Gastroesophageal sphincter (tissue), 4 donors: ENCODE results near the gene PLA2G2E. TPM values are rescaled to one million over a fixed set of nuclear protein-coding genes. Genes with fewer than 3 reads are reported as not detected.

Experiments
- ATAC-seq: fragments of 150-250 bp; one replicate; pipeline ENCODE4 v1.9.1; 2016; ENCODE audit warnings: mild to moderate bottlenecking, moderate library complexity
- H3K27ac ChIP-seq, 4 donors: fragments of 200-600 bp; sonication (generic) in 3 of 4; 1 replicate in 3 of 4; 2 replicates in 1 of 4; pipeline ENCODE4 v1.5.1; 2016 to 2019
- H3K27me3 ChIP-seq: fragments of 200-600 bp; sonication (generic); one replicate; pipeline ENCODE4 v1.5.1; 2019
- H3K36me3 ChIP-seq, 2 donors: fragments of 200-600 bp; sonication (generic); one replicate each; pipeline ENCODE4 v1.5.1; 2019; ENCODE audit warnings: control low read depth in 1 of 2
- H3K4me1 ChIP-seq, 3 donors: fragments of 200-600 bp; sonication (generic); 1 replicate in 2 of 3; 2 replicates in 1 of 3; pipeline ENCODE4 v1.5.1; 2016 to 2019; ENCODE audit warnings: control low read depth in 2 of 3
- H3K4me3 ChIP-seq, 2 donors: fragments of 200-600 bp; sonication (generic); one replicate each; pipeline ENCODE4 v1.5.1; 2019; ENCODE audit warnings: mild to moderate bottlenecking in 1 of 2, moderate library complexity in 1 of 2
- H3K9me3 ChIP-seq, 3 donors: fragments of 200-600 bp; sonication (generic); one replicate each; pipeline ENCODE4 v1.5.1; 2017 to 2019; ENCODE audit warnings: control low read depth in 2 of 3
- EP300 ChIP-seq: sonication (generic); formaldehyde crosslinking; IDR thresholded peaks from one replicate; pipeline ENCODE4 v1.6.1; 2017; ENCODE audit warnings: antibody characterized with exemption, mild to moderate bottlenecking
- POLR2A ChIP-seq, 2 donors: fragments of 450-650 bp; IDR thresholded peaks; one replicate each; pipeline ENCODE4 v1.6.1; 2017; ENCODE audit warnings: antibody characterized with exemption in 2 of 2, mild to moderate bottlenecking in 2 of 2, moderate library complexity in 1 of 2
- POLR2AphosphoS5 ChIP-seq: sonication (generic); formaldehyde crosslinking; IDR thresholded peaks from one replicate; pipeline ENCODE4 v1.6.1; 2017; ENCODE audit warnings: antibody characterized with exemption
- WGBS, 2 donors: methylation state at CpG; one replicate each; pipeline ENCODE4 v1.1.5; 2018; ENCODE audit warnings: low coverage in 1 of 2; 5-methylcytosine and 5-hydroxymethylcytosine counted together
- total RNA-seq, 4 donors: library from RNA; depleted of rRNA; stranded (reverse); fragments of >200 nt; gene quantifications; one replicate each; pipeline ENCODE4 v1.1.0, GENCODE V29; 2016
- TF ChIP-seq, protein P1 (sequence below), 4 experiments: fragments of 200-600 bp in 2 of 4; fragments of 450-650 bp in 2 of 4; sonication (generic) in 1 of 4; IDR thresholded peaks; one replicate each; pipeline ENCODE4 v1.5.1; 2017 to 2019; ENCODE audit warnings: antibody characterized with exemption in 4 of 4, mild to moderate bottlenecking in 2 of 4, moderate library complexity in 2 of 4

PLA2G2E gene
- total RNA-seq, 4 donors from 2014 or later: not detected

DNA sequence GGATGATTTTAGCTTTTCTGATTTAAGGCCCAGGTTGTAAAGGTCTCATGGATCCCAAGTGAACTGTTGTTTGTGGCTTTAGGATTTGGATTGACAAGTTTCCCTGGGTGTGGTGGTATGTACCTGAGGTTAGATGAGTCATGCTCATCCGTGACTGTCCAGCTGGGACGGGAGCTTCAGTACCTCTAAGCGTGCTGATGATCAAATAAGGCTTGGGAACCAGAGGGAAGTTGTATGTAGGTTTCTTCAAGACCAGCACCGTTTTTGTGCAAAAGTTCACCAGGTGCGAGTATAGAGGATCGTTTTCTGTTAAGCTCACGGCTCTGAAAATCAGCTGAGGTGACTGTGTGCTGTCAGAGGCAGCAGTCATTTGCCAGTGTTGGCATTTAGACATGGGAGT is 19.8 kb downstream of the PLA2G2E start:
- no peak overlapping the region for H3K27ac ChIP-seq
- H3K27me3 ChIP-seq: no peaks in the 10 kb centered on the region
- peaks cover 2 to 96% of the 10 kb centered on the region in 2 donors for H3K36me3 ChIP-seq
- H3K9me3 ChIP-seq: no peaks in the 10 kb centered on the region
- WGBS, 2 donors: 92 to 100% methylated on average over 2 to 7 of the region's 7 CpGs
- H3K4me3 ChIP-seq: no peak overlapping the region
- no peaks in the 10 kb centered on the region for H3K4me1 ChIP-seq
- no peak for ATAC-seq
- TF ChIP-seq EP300: no peak
- no peak for TF ChIP-seq POLR2AphosphoS5
- no peak for TF ChIP-seq POLR2A (IDR thresholded peaks at IDR 0.05)
- TF ChIP-seq, protein P1, sequence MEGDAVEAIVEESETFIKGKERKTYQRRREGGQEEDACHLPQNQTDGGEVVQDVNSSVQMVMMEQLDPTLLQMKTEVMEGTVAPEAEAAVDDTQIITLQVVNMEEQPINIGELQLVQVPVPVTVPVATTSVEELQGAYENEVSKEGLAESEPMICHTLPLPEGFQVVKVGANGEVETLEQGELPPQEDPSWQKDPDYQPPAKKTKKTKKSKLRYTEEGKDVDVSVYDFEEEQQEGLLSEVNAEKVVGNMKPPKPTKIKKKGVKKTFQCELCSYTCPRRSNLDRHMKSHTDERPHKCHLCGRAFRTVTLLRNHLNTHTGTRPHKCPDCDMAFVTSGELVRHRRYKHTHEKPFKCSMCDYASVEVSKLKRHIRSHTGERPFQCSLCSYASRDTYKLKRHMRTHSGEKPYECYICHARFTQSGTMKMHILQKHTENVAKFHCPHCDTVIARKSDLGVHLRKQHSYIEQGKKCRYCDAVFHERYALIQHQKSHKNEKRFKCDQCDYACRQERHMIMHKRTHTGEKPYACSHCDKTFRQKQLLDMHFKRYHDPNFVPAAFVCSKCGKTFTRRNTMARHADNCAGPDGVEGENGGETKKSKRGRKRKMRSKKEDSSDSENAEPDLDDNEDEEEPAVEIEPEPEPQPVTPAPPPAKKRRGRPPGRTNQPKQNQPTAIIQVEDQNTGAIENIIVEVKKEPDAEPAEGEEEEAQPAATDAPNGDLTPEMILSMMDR (IDR thresholded peaks at IDR 0.05): no peak

DNA sequence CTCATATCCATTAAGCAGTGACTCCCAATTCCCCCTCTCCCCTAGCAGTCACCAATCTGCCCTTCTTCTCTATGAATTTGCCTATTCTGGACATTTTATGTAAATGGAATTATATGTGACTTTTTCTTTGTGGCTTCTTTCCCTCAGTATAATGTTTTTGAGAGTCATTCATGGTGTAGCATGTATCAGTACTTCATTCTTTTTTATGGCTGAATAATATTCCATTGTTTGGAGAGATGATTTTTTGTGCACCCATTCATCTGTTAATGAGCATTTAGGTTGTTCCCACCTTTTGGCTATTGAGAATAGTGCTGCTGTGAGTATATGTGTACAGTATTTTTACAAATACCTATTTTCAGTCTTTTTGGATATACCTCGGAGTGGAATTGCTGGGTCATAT is 21.8 kb downstream of the PLA2G2E start:
- Histone ChIP-seq H3K9me3 (no peaks in the 10 kb centered on the region), H3K36me3 (peaks cover 0 to 96% of the 10 kb centered on the region in 2 donors), H3K4me3 (no peak overlapping the region), H3K27me3 (no peaks in the 10 kb centered on the region), H3K27ac (no peak overlapping the region), H3K4me1 (no peaks in the 10 kb centered on the region)
- ATAC-seq: no peak
- WGBS, 2 donors: 69 to 82% methylated on average over 1 of the region's 1 CpG
- TF ChIP-seq EP300: no peak
- TF ChIP-seq POLR2AphosphoS5: no peak
- TF ChIP-seq POLR2A (IDR thresholded peaks at IDR 0.05): no peak
- TF ChIP-seq, protein P1 (IDR thresholded peaks at IDR 0.05): no peak

DNA sequence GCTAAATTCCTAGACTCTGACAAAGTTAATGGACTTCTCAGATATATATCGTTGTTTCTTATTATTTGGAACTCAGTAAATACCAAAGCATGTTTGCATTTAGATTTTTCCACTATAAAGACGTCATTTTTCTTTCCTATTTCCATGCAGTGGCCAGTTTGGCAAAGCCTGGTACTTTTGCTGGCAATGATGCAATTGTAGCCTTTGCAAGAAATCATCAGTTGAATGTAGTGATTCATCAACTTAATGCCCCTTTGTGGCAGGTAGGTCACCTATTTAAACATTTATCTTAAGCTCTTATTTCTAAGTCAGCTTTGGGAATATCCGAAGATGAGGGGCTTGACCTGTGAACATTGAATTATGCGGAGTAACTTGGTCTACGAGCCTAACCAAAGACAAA is 29.2 kb downstream of the PLA2G2E start:
- TF ChIP-seq EP300: no peak
- peak; percentile 37 for TF ChIP-seq POLR2AphosphoS5
- TF ChIP-seq POLR2A (IDR thresholded peaks at IDR 0.05): no peak
- Histone ChIP-seq H3K27me3 (no peaks in the 10 kb centered on the region), H3K4me1 (peaks cover 0 to 12% (median 0%) of the 10 kb centered on the region in 3 donors), H3K27ac (no peak overlapping the region), H3K4me3 (no peak overlapping the region), H3K36me3 (peaks cover 0 to 90% of the 10 kb centered on the region in 2 donors), H3K9me3 (no peaks in the 10 kb centered on the region)
- 39 to 58% methylated on average over 2 to 5 of the region's 5 CpGs for WGBS, 2 donors
- no peak for ATAC-seq

DNA sequence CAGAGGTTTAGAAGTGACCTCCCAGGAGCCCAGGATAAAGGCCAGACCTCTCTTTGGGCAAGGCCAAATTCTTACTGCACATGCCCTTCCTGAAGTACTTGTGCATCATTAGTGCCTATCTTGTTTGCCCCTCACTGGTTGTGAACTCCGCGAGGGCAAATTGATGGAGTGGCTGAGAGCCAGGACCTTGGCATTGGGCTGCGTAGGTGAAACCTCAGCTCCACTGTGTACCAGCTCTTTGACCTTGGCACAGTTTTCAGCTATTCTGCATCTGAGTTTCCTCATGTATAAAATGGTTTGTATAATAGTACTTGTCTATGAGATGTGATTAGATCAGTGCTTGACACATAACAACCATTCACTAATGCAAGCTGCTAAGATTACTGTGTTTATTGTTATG is 29.7 kb downstream of the PLA2G2E start:
- Histone ChIP-seq H3K4me3 (no peak overlapping the region), H3K27ac (no peak overlapping the region), H3K27me3 (no peaks in the 10 kb centered on the region), H3K9me3 (no peaks in the 10 kb centered on the region), H3K36me3 (peaks cover 0 to 85% of the 10 kb centered on the region in 2 donors), H3K4me1 (peaks cover 0 to 12% (median 0%) of the 10 kb centered on the region in 3 donors)
- 75% methylated on average over 3 of the region's 3 CpGs; no CpG with 5 or more reads in 1 of the 2 donors for WGBS, 2 donors
- ATAC-seq: no peak
- TF ChIP-seq EP300: no peak
- TF ChIP-seq POLR2AphosphoS5: no peak
- TF ChIP-seq POLR2A (IDR thresholded peaks at IDR 0.05): no peak
- TF ChIP-seq, protein P1 (IDR thresholded peaks at IDR 0.05): no peak

DNA sequence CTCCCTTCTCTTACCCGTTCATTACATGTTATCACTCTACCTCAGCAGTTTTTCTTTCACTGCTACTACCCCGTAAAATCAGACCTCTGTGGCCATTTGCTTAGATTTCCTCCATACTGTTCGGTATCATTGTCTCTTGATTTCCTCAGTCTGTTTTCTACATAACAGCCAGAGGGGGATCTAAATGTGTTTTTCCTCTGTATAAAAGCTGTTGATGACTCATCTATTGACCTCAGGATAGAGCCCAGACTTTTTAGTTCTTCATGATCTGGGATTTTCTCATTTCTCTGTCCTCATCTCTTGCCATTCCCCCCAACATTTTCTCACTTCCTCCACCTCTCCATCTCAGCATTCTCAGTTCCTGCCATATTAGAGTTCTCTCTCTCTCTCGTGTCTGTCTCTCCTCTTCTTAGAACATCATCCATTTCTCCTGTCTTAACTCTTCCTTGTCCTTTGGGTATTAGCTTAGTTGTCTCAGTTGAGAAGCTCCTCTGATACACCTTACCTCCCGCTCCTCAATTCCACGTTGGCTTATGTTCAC is 30.7 kb downstream of the PLA2G2E start:
- Histone ChIP-seq H3K36me3 (peaks cover 0 to 77% of the 10 kb centered on the region in 2 donors), H3K4me3 (no peak overlapping the region), H3K4me1 (peaks cover 0 to 12% (median 0%) of the 10 kb centered on the region in 3 donors), H3K9me3 (no peaks in the 10 kb centered on the region), H3K27ac (no peak overlapping the region), H3K27me3 (no peaks in the 10 kb centered on the region)
- WGBS, 2 donors: 74 to 75% methylated on average over 4 to 6 of the region's 6 CpGs
- TF ChIP-seq, protein P1 (IDR thresholded peaks at IDR 0.05): no peak
- TF ChIP-seq POLR2AphosphoS5 (no peak), EP300 (no peak), POLR2A (IDR thresholded peaks at IDR 0.05) (no peak)
- no peak for ATAC-seq
